ENCODE measurements around the gene MRPL53. TPM values are rescaled to one million over a fixed set of nuclear protein-coding genes. Genes with fewer than 3 reads are reported as not detected.

Gene MRPL53
- total and polyA plus RNA-seq, 2 of the 13 experiments (the other 11 are each of a cell fraction or from before 2014, with no cell fraction given) = 34.3 to 51.9 TPM

DNA sequence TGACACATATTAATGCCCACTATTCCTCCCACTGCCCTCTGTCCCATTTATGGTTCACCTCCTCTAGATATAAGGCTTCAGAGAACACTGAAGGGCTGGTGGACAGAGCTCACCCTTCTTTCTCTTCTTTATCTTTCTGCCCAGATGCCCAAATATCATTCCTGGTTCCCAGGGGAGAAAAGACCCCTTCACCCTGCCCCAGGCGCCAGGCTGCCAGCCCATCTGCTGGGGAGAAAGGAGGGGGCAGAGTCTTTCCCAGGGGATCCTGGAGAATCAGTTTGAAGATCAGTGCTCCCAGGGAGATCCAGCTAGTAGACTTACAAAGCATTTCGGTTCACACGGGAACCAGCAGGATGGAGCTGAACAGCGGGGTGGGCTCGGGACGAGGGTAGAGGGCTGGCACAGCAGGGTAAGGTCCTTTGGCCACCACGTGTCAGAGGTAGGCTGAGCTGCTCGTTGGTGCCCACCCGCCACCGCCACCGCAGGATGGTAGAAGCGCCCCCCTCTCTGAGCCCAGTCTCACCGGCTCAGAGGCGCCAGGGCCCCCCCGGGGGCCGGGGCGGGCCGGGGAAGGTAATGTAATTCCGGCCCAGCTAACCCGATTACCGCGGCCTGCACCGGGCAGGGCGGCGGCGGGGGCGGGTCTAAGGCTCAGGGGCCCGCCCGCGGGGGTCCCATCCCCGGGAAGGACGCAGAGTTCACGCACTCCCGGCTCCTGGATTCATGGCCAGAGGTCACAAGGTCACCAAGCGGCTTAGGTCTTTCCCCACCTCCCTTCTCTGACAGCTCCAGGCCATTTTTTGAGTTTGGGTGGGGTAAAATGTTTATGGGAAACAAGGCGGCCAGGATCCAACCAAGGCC, 40.5 kb upstream of the MRPL53 start (continued):
- no peak for TF ChIP-seq IRX3 (CRISPR knock-in tag; IDR thresholded peaks at IDR 0.05; ENCODE audit: borderline replicate concordance, low read depth)
- no peak for TF ChIP-seq HNRNPUL1 (IDR thresholded peaks at IDR 0.05; ENCODE audit: low read depth, low read length)
- TF ChIP-seq ZNF274 (CRISPR knock-in tag; IDR thresholded peaks at IDR 0.05) = no peak
- TF ChIP-seq ATF7 (IDR thresholded peaks at IDR 0.05) = no peak
- TF ChIP-seq ATF7 (CRISPR knock-in tag; IDR thresholded peaks at IDR 0.05) = no peak
- TF ChIP-seq PLRG1 (conservative IDR thresholded peaks at IDR 0.05) = no peak
- TF ChIP-seq, protein P1, sequence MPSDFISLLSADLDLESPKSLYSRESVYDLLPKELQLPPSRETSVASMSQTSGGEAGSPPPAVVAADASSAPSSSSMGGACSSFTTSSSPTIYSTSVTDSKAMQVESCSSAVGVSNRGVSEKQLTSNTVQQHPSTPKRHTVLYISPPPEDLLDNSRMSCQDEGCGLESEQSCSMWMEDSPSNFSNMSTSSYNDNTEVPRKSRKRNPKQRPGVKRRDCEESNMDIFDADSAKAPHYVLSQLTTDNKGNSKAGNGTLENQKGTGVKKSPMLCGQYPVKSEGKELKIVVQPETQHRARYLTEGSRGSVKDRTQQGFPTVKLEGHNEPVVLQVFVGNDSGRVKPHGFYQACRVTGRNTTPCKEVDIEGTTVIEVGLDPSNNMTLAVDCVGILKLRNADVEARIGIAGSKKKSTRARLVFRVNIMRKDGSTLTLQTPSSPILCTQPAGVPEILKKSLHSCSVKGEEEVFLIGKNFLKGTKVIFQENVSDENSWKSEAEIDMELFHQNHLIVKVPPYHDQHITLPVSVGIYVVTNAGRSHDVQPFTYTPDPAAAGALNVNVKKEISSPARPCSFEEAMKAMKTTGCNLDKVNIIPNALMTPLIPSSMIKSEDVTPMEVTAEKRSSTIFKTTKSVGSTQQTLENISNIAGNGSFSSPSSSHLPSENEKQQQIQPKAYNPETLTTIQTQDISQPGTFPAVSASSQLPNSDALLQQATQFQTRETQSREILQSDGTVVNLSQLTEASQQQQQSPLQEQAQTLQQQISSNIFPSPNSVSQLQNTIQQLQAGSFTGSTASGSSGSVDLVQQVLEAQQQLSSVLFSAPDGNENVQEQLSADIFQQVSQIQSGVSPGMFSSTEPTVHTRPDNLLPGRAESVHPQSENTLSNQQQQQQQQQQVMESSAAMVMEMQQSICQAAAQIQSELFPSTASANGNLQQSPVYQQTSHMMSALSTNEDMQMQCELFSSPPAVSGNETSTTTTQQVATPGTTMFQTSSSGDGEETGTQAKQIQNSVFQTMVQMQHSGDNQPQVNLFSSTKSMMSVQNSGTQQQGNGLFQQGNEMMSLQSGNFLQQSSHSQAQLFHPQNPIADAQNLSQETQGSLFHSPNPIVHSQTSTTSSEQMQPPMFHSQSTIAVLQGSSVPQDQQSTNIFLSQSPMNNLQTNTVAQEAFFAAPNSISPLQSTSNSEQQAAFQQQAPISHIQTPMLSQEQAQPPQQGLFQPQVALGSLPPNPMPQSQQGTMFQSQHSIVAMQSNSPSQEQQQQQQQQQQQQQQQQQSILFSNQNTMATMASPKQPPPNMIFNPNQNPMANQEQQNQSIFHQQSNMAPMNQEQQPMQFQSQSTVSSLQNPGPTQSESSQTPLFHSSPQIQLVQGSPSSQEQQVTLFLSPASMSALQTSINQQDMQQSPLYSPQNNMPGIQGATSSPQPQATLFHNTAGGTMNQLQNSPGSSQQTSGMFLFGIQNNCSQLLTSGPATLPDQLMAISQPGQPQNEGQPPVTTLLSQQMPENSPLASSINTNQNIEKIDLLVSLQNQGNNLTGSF (CRISPR knock-in tag; IDR thresholded peaks at IDR 0.05) = no peak
- TF ChIP-seq, protein P2, sequence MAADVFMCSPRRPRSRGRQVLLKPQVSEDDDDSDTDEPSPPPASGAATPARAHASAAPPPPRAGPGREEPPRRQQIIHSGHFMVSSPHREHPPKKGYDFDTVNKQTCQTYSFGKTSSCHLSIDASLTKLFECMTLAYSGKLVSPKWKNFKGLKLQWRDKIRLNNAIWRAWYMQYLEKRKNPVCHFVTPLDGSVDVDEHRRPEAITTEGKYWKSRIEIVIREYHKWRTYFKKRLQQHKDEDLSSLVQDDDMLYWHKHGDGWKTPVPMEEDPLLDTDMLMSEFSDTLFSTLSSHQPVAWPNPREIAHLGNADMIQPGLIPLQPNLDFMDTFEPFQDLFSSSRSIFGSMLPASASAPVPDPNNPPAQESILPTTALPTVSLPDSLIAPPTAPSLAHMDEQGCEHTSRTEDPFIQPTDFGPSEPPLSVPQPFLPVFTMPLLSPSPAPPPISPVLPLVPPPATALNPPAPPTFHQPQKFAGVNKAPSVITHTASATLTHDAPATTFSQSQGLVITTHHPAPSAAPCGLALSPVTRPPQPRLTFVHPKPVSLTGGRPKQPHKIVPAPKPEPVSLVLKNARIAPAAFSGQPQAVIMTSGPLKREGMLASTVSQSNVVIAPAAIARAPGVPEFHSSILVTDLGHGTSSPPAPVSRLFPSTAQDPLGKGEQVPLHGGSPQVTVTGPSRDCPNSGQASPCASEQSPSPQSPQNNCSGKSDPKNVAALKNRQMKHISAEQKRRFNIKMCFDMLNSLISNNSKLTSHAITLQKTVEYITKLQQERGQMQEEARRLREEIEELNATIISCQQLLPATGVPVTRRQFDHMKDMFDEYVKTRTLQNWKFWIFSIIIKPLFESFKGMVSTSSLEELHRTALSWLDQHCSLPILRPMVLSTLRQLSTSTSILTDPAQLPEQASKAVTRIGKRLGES (CRISPR knock-in tag; IDR thresholded peaks at IDR 0.05; ENCODE audit: borderline replicate concordance) = no peak
- TF ChIP-seq ZNF563 (CRISPR knock-in tag; IDR thresholded peaks at IDR 0.05) = no peak; the same call in 1 of the 2 replicates
- no peak for TF ChIP-seq NONO (IDR thresholded peaks at IDR 0.05)
- TF ChIP-seq NONO (CRISPR knock-in tag; conservative IDR thresholded peaks at IDR 0.05) = peak; percentile 27
- peak; percentile 41 for TF ChIP-seq TAF15 (IDR thresholded peaks at IDR 0.05; ENCODE audit: low read depth, low read length, poor library complexity, severe bottlenecking)
- TF ChIP-seq ZNF564 (CRISPR knock-in tag; IDR thresholded peaks at IDR 0.05) = no peak
- TF ChIP-seq, protein P3, sequence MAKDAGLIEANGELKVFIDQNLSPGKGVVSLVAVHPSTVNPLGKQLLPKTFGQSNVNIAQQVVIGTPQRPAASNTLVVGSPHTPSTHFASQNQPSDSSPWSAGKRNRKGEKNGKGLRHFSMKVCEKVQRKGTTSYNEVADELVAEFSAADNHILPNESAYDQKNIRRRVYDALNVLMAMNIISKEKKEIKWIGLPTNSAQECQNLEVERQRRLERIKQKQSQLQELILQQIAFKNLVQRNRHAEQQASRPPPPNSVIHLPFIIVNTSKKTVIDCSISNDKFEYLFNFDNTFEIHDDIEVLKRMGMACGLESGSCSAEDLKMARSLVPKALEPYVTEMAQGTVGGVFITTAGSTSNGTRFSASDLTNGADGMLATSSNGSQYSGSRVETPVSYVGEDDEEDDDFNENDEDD (CRISPR knock-in tag; IDR thresholded peaks at IDR 0.05; ENCODE audit: borderline replicate concordance) = peak; percentile 19; the same call in 1 of the 2 replicates
- TF ChIP-seq, protein P4, sequence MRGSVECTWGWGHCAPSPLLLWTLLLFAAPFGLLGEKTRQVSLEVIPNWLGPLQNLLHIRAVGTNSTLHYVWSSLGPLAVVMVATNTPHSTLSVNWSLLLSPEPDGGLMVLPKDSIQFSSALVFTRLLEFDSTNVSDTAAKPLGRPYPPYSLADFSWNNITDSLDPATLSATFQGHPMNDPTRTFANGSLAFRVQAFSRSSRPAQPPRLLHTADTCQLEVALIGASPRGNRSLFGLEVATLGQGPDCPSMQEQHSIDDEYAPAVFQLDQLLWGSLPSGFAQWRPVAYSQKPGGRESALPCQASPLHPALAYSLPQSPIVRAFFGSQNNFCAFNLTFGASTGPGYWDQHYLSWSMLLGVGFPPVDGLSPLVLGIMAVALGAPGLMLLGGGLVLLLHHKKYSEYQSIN (CRISPR knock-in tag; IDR thresholded peaks at IDR 0.05; ENCODE audit: borderline replicate concordance) = no peak
- TF ChIP-seq, protein P5, sequence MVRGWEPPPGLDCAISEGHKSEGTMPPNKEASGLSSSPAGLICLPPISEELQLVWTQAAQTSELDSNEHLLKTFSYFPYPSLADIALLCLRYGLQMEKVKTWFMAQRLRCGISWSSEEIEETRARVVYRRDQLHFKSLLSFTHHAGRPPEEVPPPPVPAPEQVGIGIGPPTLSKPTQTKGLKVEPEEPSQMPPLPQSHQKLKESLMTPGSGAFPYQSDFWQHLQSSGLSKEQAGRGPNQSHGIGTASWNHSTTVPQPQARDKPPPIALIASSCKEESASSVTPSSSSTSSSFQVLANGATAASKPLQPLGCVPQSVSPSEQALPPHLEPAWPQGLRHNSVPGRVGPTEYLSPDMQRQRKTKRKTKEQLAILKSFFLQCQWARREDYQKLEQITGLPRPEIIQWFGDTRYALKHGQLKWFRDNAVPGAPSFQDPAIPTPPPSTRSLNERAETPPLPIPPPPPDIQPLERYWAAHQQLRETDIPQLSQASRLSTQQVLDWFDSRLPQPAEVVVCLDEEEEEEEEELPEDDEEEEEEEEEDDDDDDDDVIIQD (CRISPR knock-in tag; IDR thresholded peaks at IDR 0.05; ENCODE audit: low read depth) = no peak
- TF ChIP-seq BCL6 (CRISPR knock-in tag; IDR thresholded peaks at IDR 0.05) = no peak

Data from HepG2 (cell line).